GM04504 (cell line): ENCODE measurements around the gene PSMB7.
A peak's percentile ranks its signal among the peaks of the same experiment; 100 is the strongest.

Experiments used
- DNase-seq: peaks from one replicate; pipeline ENCODE4 v3.0.0-alpha.2; 2012; ENCODE audit warnings: low read depth

Gene PSMB7

DNA sequence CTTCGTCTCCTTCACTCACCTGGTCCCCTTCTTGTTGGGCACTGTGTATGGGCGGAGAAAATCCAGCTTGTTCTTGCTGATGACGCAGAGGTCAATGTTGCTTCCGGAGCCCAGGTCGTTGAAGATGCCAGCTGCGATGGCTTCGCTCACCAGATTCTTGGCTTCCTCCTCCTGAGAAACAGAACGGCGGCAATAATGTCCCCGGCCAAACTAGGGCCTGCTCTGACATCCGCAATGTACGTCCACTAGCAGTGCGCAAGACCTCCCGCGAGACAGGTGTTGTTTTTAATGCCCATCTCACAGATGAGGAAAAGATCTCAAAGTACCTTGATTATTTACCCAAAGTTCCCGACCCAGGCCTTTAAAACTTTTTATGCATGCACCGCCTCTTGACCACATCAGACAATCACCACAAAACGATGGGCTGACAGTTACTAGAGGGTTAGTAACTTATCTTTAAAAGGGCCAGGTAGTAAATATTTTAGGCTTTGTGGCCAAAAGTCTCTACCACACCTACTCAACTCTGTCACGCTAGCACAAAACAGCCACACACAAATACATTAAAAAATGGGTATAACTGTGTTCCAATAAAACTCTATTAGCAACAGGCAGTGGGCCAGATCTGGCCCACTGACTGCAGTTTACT lies 58.4 kb downstream of the PSMB7 start:
- DNase-seq, result no peak

DNA sequence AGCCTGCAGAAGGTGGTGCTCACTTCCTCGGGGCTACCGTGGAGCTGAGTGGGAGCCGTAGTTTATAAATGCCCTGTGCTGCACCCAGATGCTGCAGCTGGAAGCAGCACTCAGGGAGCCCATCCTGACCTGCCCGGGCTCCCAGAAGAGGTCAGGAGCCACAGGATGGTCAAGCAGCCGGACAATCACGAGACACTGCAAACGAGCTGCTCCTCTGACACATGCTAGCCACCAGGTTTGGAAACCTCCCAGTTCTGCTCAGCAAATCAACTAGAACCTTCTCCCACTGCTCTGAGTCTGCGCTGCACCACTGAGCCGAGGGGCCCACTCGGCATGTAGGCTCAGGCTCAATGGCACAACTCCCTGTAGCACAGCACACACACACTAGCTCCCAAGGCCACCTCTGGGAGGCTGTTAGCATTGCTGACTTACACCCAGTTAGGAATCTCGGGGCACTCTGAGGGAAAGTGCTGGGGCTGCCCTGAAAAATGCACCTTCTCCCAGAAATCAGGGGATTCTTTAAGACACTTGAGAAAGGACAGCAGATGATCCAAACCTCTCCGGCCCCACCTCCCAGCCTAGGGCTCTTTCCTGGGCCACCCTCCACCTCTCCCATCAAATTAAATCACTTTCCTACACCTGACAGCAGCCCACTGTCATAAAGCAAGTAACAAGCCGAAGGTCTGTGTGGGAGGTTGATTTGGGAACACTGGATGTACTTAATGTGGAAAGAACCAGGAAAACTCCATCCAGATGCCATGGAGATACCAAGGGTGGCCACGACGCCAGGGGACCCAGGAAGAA lies 59.1 kb downstream of the PSMB7 start:
- DNase-seq, result no peak

DNA sequence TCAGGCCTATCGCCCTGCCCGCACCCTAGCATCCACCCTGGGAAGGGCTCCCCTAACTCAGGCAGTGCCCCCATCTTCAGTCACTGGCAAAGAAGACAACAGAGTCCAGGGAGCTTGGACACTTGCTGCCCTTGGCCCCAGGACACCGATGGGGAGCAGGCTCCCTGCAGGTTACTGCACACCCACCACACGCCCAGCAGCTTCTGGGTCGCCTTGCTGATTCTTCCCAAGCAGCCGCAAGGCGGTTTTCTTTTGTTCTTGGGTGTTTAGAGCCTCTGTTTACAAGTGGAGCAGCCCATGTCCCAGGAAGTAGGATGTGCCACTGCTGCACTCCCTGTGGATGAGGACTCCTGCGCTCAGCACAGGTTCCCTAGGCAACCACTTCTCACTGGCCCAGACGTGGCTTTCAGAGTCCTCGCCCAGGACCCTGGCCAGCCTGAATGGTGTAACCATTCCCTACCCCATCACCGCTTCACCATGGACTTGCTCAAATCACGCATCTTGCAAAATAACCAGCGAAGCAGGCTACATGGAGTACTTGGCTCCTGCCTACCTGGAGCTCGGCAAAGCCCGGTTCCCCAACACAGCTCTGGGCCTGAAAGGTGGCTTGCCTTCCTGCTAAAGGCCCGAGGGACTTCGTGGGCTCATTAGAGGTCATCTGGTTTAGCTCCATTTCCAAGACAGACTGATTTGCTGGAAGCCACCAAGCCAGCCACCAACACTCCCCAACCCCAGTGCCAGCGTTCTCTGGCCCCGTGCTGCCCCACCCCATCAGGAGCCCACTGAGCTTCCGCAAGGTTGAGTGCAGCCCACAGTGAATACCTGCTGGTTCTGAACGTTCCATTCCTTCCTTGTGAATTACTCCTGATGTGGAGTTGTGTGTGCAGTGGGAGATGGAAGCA lies 60.0 kb downstream of the PSMB7 start:
- no peak for DNase-seq

DNA sequence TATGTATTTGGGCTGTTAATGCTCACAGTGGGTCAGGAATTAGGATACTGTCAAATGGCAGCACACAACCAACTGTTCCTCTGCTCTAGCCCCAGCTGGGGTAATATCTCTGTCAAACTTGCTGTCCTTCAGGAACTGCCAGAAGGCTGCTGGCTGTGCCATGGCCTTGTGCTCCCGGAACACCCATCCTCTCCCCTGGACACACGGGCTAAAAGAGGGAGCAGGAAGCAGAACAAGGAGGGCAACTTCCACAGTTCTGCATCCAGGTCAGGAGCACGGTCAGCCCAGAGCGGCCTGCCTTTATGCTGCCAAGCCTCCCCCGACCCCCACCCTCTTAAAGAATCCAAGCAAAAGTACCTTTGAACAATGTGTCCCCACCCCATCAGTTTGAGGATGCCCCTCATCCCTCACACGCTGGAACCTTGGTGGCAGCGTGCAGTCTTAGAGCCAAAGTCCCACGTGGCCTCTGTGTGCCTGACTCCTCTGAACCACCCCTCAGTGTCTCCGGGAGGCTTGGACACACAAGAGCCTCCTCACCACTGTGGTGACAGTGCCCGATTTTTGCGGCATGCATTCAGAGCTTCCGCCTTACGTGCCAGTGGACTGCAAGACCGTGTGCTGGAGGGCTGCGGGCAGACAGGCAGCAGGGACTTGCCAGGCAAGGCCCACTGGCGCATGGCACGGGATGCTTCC lies 60.8 kb downstream of the PSMB7 start:
- DNase-seq, result no peak

DNA sequence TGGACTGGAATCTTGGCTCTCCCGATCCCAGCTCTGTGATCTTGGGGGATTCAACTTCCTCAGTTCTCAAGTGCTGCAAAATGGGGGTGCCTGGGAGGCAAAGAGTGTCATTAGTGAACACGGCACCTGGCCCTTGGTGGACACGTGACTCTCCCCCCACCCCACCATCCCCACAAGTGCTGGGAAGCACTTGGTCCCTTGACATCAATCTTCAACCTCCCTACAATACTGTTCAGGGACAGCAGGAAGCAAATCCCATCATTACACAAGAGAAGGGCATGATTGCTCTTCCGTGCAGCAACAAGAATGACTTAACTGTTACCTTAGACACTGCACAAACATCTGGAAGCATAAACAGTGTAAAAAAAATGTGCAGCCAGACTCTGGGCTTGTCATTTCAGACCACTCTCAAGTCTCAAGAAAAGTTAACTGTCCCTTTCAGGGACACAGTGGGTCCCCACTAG lies 61.4 kb downstream of the PSMB7 start:
- DNase-seq, result peak; percentile 41

DNA sequence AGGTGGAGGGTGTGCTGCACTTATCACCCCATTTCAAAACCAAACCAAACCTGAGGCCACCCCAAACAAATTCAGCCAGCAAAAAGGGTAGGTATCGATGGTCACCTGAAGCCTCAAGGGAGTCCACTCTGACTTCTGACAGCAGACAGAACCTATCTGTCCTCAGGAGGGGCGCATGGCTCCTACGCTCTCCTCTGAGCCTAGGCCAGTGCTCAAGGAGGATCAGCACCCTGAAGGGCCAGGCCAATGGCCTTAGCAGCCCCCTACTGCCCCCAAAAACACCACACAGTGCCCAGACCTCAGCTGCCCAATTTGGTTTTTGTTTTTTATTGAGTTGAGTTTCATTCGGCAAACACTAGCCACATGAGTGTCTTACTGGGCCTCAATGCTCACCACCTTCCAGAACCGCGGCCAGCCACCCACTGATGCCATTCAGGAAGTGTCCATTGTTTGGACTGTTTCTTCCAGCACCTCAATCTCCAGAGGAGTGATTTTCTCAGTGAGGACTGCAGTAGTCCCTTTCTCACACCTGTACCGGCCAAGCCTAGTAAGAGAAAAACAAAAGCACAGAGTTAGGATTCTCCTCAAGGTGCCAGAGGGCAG lies 62.0 kb downstream of the PSMB7 start:
- DNase-seq, result no peak

DNA sequence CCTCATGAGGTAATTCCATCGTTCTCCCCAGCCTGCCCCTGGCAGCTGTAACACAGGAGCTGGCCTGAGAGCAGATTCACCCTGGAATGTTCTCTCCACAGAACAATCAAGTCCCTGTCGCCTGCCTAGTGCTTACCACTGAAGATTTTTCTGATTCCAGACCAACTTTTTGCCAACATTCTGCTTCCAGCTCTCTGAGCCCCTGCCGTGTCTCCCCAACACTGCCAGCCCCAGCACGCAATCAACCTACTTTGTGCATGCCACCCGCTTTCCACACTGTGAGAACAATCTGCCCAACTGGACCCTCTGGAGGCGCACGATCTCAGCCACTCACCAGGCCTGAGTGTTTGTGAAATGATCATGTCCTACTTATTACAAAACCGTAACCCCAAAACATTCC lies 62.6 kb downstream of the PSMB7 start:
- DNase-seq, result no peak

DNA sequence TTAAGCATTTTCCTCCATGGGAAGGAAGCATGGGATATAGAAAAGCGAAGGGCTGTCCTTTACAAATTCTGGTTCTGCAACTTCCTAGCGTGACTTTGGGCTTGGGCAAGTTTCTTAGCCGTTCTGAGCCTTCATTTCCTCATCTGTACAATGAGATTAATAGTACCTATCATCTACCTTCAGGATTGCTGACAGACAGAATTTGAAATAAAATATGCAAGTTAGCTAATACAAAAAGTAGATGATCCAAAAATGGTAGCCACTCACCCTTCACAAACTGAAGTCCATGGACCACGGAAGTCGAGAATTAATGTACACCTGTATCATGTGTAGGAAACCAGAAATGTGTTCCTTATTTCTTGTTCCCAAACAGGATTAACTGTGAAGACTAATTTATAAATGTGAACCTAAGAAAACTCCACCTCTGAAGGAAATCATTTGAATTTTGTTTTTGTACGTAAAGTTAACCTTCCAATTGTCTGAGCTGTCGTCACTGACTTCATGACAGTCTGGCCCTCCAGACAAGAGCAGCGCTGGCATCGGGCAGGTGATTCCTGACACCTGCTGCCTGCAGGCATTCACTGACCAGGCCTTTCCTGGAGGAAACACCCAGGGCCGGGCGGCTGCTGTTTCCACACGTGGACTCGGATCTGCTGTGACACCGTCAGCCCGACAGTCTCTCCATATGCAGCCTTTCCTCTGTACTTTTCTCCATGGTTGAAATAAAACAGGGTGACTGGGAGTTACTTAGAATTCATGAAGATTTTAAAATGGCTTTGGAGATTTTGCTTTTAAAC lies 63.4 kb downstream of the PSMB7 start:
- no peak for DNase-seq

DNA sequence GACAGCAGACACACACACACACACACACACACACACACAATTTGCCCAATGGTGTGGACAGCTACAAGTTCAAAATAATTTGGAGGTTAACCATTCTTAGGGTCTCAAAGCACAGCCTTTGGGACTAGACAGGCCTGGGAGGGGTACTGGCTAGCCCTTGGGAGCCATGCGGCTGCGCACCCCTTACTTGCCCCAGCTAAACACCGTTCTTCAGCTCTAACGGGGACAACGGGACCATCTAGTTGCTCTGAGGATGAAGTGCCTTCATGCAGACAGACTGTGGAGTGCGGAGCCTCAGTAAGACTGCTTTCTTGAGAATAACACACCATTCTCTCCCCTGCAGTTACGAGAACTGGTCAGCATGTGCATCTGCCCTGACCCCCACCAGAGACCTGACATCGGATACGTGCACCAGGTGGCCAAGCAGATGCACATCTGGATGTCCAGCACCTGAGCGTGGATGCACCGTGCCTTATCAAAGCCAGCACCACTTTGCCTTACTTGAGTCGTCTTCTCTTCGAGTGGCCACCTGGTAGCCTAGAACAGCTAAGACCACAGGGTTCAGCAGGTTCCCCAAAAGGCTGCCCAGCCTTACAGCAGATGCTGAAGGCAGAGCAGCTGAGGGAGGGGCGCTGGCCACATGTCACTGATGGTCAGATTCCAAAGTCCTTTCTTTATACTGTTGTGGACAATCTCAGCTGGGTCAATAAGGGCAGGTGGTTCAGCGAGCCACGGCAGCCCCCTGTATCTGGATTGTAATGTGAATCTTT lies 64.6 kb downstream of the PSMB7 start:
- DNase-seq, result no peak

DNA sequence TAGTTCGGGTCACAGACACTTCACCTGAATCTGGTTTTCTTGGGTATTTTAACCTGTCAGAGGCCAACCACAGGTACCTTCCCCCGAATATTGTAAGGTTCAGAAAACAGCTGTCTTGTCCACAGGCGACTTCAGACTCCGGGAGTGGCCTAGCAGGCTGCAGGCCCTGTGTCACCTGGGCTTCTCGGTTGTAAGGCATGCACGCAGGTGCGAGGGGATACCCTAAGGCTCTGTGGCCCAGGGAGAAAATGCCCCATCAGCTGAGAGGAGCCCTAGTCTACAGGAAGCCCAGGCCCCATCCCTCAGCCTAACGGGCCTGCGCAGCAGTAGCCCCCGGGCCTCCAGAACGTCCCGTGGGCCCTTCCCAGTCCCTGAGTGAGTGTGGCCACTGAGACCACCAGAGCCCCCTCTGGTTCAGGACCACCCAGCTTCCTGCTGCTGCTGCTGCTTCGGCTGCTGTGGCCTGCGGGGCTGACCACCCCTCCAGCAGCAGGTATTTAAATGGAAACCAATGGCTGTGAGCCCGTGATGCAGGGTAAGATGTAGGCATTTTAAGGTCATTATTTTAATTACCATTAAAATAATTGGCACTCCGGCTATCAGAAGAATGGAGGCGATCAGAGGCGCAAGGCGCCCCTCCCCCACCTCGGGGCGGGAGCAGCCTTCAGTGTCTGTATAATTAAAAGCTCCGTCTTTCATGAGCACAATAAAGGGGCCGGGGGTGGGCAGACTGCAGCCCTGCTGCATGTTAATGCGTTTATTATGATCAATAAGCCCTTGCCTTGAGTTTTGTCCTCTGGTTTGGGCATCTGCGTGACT lies 65.4 kb downstream of the PSMB7 start:
- no peak for DNase-seq

DNA sequence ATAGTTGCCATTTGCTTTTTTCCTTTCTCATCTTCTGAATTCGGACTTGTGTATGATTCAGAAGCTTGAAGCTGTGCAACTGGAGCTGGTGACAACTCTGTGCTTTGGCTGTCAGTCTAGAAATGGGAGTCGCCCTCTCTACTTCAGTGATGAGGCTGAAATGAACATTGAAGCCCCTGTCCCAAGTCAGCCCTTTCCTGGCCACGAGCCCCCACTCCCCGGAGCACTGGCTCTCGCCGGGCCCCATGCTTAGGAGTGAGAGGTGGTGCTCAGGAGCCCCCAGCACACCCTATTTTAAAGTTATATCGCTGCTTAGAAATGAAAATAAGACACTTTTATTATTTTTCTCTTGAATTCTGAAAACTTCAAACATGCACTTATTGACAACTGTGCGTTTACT lies 66.0 kb downstream of the PSMB7 start:
- no peak for DNase-seq

DNA sequence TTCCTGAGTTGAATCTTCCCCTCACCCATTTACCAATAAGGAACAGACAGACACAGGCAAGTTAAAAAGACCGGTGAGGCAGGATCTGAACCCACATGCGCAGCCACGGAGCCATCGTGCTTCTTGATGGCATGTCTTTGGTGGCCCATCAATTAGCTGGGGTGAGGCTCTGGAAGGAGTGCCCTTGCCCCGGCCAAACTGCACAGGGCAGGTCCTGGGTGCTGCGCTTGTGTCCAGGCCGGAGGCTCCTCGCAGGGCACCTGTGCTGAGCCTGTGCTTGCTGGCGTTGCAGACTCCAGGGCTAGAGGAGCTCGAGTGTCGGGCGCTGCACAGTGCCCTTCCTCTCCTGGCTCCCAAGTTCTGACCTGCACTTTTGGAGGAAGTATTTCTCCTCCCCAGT lies 66.4 kb downstream of the PSMB7 start:
- DNase-seq, result no peak

DNA sequence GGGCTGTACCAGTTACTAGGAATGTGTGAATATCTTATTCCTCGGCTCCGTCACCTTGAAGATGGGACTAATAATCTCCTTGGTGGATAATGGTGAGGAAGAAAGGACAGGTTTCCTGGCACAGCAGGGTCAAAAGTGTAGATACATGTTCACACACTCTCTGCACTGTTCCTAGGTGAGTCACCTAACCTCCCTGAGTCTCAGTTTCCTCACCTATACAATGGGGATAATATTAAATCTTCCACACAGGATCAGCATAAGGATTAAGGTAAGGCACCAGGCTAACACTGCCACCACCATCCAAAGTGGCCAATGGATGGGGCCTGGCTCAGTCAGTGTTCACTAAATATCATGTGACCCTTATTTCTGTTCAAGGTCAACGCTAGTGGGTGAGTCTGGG lies 66.9 kb downstream of the PSMB7 start:
- DNase-seq, result no peak

DNA sequence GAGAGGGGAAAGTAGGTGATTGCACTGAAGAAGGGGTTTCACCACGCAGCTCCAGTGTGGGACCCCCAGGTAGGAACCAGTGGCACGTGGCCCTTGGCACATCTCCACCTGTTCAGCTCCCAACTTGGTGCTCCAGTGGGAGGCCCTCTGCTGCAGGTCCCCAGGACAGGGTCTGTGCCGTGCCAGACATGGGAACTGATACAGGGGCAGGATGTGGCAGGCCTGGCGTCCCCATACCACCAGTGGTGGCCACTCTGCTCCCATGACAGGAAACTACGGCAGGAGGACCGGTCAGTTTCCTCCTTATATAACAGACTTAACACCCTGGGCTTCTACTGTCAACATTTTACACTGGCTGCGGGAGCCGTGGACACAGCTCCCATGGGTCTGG lies 67.3 kb downstream of the PSMB7 start:
- no peak for DNase-seq

DNA sequence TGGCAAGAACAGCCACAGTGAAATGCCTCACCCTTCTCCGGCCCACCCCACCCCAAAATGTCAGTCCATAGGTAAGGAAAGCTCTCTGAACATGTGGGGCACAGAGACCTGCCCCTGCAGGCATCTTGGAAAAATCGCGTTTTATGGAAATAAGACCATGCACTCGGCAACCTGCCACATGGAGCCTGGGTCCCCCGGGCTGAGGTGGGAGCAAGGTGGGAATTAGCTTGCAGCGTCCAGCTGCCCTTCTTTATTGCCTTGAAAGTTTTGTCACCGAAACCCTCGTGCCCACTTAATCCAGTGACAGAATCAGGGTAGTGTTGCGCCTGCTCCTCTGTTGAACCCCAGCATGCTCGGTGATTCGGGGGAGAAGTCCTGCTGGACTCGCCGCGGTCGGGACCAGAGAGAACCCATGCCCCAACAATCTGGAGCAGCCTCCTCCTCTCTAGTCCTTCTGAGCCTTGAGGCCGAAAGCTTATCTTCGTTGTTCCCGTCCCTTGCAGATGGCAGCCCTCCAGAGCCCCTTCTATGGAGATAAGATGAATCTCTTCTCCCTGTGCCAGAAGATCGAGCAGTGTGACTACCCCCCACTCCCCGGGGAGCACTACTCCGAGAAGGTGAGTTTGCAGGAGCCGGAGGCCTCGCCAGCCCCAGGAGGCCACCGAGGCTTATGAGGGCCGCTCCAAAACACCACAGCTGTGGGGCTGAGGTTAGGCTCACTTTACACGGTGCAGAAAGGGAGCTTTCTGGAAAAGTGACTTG lies 67.9 kb downstream of the PSMB7 start:
- no peak for DNase-seq

DNA sequence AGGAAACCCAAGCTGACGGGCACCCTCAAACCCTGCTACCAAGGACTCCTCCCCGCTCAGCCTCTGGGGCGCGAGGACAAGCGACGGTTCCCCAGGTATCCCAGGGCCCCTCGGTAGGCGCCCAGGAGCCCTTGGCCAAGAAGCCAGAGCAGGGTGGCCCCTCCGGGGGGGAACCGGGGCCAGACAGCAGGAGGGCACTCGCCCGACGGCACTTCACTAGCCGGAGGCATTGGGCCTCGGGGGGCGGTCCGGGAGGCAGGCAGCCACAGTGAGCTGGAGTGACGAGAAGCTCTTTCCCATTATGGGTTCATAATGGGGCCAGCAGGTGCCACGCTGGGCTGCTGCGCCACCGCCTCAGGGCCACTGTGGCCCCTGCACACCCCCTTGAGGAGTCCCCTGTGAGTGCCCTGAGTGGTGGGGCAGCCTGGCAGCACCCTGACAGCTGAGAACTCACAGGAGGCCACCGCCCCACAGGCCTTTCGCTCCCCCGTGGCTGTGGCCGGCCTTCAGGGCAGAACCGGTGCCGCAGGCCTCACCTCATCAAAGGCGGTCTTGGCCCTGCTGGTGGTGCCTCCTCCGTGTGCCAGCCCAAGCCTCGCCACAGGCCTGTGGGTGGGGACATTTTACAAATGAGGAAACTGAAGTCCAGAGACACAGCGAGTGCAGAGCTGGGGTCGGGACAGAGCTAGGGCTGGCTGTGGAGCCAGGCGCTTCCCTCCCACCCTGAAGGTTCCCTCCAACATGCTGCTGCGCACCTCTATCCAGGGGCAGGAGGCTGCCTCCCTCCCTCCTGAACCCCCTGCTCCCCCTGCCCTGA lies 68.7 kb downstream of the PSMB7 start:
- no peak for DNase-seq

DNA sequence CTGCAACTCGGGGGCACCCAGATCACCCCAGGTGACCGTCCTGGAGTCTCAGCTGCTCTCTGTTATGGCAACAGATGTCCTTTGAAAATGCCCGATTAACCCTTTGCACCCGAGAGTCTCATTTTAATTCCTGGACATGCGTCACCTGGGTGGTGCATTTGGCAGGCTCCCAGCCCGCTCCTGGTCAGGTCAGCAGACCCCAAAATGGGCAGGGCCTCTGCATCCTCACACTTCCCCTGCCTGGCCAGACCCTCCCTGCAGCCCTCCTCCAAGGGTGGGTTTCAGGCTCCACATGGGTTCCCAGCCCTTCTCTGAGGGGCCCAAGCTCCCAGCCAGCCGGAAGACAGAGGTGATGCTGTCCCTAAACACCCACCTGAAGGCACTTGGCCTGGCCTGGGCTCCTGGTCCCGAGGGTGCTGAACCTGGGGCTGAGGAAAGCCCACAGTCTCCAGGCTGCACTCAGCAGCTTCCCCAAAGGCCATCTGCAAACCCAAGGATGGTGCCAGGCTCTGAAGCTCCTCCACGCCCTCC lies 69.4 kb downstream of the PSMB7 start:
- DNase-seq, result no peak
